GM23248 (cell line): Measurements from ENCODE around the gene SERPINB1. TPM values are rescaled to one million over a fixed set of nuclear protein-coding genes. Genes with fewer than 3 reads are reported as not detected.

Experiments used
- DNase-seq: peaks from one replicate; pipeline ENCODE4 v3.0.0-alpha.2; 2015
- H2AFZ ChIP-seq: fragments of 200-600 bp; sonication (generic); 2 replicates; pipeline ENCODE4 v1.6.1; 2016; ENCODE audit warnings: antibody characterized with exemption
- H3F3A ChIP-seq: fragments of 200-600 bp; sonication (generic); 2 replicates; pipeline ENCODE4 v1.6.1; 2016; ENCODE audit warnings: mild to moderate bottlenecking, antibody characterized with exemption, mixed run types; ENCODE audit not compliant: insufficient read depth
- H3K27ac ChIP-seq: fragments of 200-600 bp; sonication (generic); 2 replicates; pipeline ENCODE4 v1.5.1; 2016; ENCODE audit warnings: mild to moderate bottlenecking
- H3K27me3 ChIP-seq: fragments of 200-600 bp; sonication (generic); replicated peaks from 2 replicates; pipeline ENCODE4 v1.6.1; 2016; ENCODE audit warnings: mild to moderate bottlenecking; ENCODE audit not compliant: insufficient read depth
- H3K36me3 ChIP-seq: fragments of 200-600 bp; sonication (generic); 2 replicates; pipeline ENCODE4 v1.6.1; 2016; ENCODE audit warnings: low read depth, mild to moderate bottlenecking
- H3K4me1 ChIP-seq: fragments of 200-600 bp; sonication (generic); 2 replicates; pipeline ENCODE4 v1.6.1; 2016; ENCODE audit warnings: mild to moderate bottlenecking; ENCODE audit not compliant: insufficient read depth
- H3K4me2 ChIP-seq: fragments of 200-600 bp; sonication (generic); one replicate; pipeline ENCODE4 v1.6.1; 2016; ENCODE audit warnings: mild to moderate bottlenecking; ENCODE audit not compliant: unreplicated experiment
- H3K4me3 ChIP-seq: fragments of 200-600 bp; sonication (generic); 2 replicates; pipeline ENCODE4 v1.5.1; 2016; ENCODE audit warnings: mild to moderate bottlenecking
- H3K79me2 ChIP-seq: fragments of 200-600 bp; sonication (generic); 2 replicates; pipeline ENCODE4 v1.6.1; 2016; ENCODE audit warnings: mild to moderate bottlenecking; ENCODE audit not compliant: insufficient read depth
- H3K9ac ChIP-seq: fragments of 200-600 bp; sonication (generic); 2 replicates; pipeline ENCODE4 v1.6.1; 2016; ENCODE audit warnings: mild to moderate bottlenecking
- H3K9me2 ChIP-seq: fragments of 200-600 bp; sonication (generic); 2 replicates; pipeline ENCODE4 v1.6.1; 2016; ENCODE audit warnings: mixed run types, mild to moderate bottlenecking, moderate library complexity; ENCODE audit not compliant: insufficient read depth
- H3K9me3 ChIP-seq: fragments of 200-600 bp; sonication (generic); one replicate; pipeline ENCODE4 v1.6.1; 2017; ENCODE audit warnings: low read depth
- H4K20me1 ChIP-seq: fragments of 200-600 bp; sonication (generic); 2 replicates; pipeline ENCODE4 v1.6.0; 2016; ENCODE audit not compliant: insufficient read depth
- EZH2 ChIP-seq: fragments of 200-600 bp; sonication (generic); IDR thresholded peaks from 2 replicates; pipeline ENCODE4 v1.6.1; 2018; ENCODE audit warnings: antibody characterized with exemption, mild to moderate bottlenecking; ENCODE audit not compliant: insufficient read depth, poor library complexity, severe bottlenecking
- EZH2phosphoT487 ChIP-seq: fragments of 200-600 bp; sonication (generic); IDR thresholded peaks from 2 replicates; pipeline ENCODE4 v1.6.1; 2018; ENCODE audit warnings: antibody characterized with exemption, moderate library complexity, mild to moderate bottlenecking, low read depth; ENCODE audit not compliant: insufficient read depth
- WGBS, 2 experiments: methylation state at CpG; one replicate each; pipeline ENCODE4 v1.1.6; 2015 to 2017; ENCODE audit warnings: low lambda C conversion rate in 2 of 2, low coverage in 1 of 2; ENCODE audit errors: missing lambda C conversion rate in 2 of 2; 5-methylcytosine and 5-hydroxymethylcytosine counted together
- in situ Hi-C: fragments of 300-500 bp; cut with MboI; formaldehyde crosslinking; loops from 2 replicates; pipeline ENCODE4 v1.15.0; 2020
- polyA plus RNA-seq: library from polyadenylated mRNA; unstranded; fragments of >200 nt; fragmentation: Nextera tagmentation; extraction: Ambion mirVana; gene quantifications from 2 replicates; pipeline ENCODE4 v1.2.1, GENCODE V29; 2016
- total RNA-seq: library from RNA; depleted of rRNA; stranded (reverse); fragments of >200 nt; shearing (Covaris generic); gene quantifications from 2 replicates; pipeline ENCODE4 v1.2.3, GENCODE V29; 2014

Gene SERPINB1
- total and polyA plus RNA-seq, 2 experiments from 2014 or later, result 28.3 to 32.8 TPM

DNA sequence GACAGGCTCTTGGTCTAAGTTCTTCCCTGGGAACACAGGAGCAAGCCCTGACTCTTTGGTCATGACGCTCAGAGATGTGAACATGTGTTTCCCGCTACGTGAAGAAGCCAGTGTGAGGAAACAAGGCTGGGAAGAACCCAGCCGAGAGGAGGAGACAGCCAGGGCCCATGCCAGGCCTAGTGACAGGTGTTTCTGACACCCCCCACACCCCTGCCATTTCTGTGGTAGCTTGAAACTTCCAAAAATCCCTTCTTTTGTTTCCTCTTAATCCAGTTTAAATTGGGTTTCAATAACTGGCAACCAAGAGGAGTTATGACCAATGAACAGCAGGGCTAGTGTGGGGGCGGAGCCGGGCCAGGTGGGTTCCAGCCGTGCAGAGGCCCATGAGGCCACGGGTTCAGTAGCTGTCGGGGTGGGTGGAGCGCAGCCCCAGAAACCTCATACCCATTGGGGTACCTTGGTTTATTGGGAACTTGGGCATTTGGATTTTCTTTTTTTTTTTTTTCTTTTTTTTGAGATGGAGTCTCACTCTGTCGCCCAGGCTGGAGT is 43.0 kb downstream of the SERPINB1 start:
- no peaks in the 10 kb centered on the region for H3K9me2 ChIP-seq
- 74 to 75% methylated on average over 11 of the region's 11 CpGs for WGBS, 2 experiments
- in situ Hi-C loops, result no loop called here
- H3K4me1 ChIP-seq, result no peaks in the 10 kb centered on the region
- no peaks in the 10 kb centered on the region for H3K9me3 ChIP-seq
- H2AFZ ChIP-seq, result no peak overlapping the region
- H3K4me2 ChIP-seq, result no peak overlapping the region
- H3F3A ChIP-seq, result no peaks in the 10 kb centered on the region
- H3K27ac ChIP-seq, result no peak overlapping the region
- H3K36me3 ChIP-seq, result no peaks in the 10 kb centered on the region
- no peaks in the 10 kb centered on the region for H3K27me3 ChIP-seq
- no peaks in the 10 kb centered on the region for H4K20me1 ChIP-seq
- no peak for DNase-seq
- no peak overlapping the region for H3K4me3 ChIP-seq
- no peak overlapping the region for H3K9ac ChIP-seq
- TF ChIP-seq EZH2phosphoT487 (no peak), EZH2 (no peak)
- no peaks in the 10 kb centered on the region for H3K79me2 ChIP-seq

DNA sequence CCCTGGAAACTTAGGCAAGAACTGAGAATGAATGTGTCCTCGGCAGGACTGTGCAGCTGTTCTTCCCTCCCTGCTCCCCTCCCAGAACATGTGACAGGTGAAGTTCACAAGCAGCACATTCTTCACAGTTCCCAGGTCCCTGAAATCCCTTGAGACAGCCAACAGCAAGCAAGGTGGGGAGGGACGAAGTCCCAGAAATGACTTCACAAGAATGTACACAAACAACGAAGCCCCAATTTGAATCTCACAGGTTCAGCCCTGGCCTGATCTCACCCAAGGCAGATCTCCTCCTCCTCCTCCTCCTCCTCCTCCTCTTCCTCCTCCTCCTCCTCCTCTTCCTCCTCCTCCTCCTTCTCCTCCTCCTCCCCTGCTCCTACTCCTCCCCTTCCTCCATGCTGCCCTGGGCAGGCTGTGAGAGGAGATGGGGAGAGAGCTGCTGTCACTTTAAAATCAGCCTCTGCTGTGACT is 44.1 kb downstream of the SERPINB1 start:
- no peak for DNase-seq
- Histone ChIP-seq H3K9me3 (no peaks in the 10 kb centered on the region), H4K20me1 (no peaks in the 10 kb centered on the region), H3K4me3 (no peak overlapping the region), H3K79me2 (peaks cover 4% of the 10 kb centered on the region; the same call in 1 of the 2 replicates), H3K4me2 (no peak overlapping the region), H3K36me3 (no peaks in the 10 kb centered on the region), H2AFZ (no peak overlapping the region), H3K4me1 (no peaks in the 10 kb centered on the region), H3K9me2 (no peaks in the 10 kb centered on the region), H3F3A (no peaks in the 10 kb centered on the region), H3K27me3 (no peaks in the 10 kb centered on the region), H3K27ac (no peak overlapping the region), H3K9ac (no peak overlapping the region)
- WGBS, 2 experiments, result 77 to 87% methylated on average over 3 of the region's 3 CpGs
- in situ Hi-C loops, result no loop called here
- TF ChIP-seq EZH2 (no peak), EZH2phosphoT487 (no peak)

DNA sequence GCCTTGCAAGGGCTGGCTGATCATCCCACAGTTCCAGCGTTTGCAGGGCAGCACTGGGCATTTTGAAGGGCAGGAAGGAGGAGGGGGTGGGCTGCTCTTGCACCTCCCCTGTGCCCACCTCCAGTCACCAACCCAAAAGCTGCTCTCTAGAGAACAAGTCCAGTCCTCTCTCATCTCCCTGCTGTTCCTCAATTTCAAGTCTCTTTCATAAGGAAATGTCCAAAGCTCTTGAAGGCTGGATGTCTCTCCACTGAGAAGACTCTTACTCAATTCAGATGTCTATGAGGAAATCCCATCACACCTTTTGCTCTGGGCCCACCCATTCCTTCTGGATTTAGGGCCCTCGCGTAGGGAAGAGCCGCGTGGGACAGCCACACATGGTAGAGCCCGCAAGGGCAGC is 44.8 kb downstream of the SERPINB1 start:
- H4K20me1 ChIP-seq, result no peaks in the 10 kb centered on the region
- TF ChIP-seq EZH2phosphoT487 (no peak), EZH2 (no peak)
- no peaks in the 10 kb centered on the region for H3K27me3 ChIP-seq
- H2AFZ ChIP-seq, result no peak overlapping the region
- H3K9me2 ChIP-seq, result no peaks in the 10 kb centered on the region
- DNase-seq, result no peak
- peaks cover 12% of the 10 kb centered on the region for H3K79me2 ChIP-seq
- in situ Hi-C loops, result no loop called here
- WGBS, 2 experiments, result 81 to 83% methylated on average over 6 of the region's 6 CpGs
- H3F3A ChIP-seq, result 0 out of 2 replicates have a peak, but pooled peaks cover 6% of the 10 kb centered on the region
- no peaks in the 10 kb centered on the region for H3K36me3 ChIP-seq
- H3K9me3 ChIP-seq, result no peaks in the 10 kb centered on the region
- H3K9ac ChIP-seq, result no peak overlapping the region
- peaks cover 4% of the 10 kb centered on the region for H3K4me1 ChIP-seq
- H3K4me3 ChIP-seq, result no peak overlapping the region
- H3K4me2 ChIP-seq, result no peak overlapping the region
- no peak overlapping the region for H3K27ac ChIP-seq

DNA sequence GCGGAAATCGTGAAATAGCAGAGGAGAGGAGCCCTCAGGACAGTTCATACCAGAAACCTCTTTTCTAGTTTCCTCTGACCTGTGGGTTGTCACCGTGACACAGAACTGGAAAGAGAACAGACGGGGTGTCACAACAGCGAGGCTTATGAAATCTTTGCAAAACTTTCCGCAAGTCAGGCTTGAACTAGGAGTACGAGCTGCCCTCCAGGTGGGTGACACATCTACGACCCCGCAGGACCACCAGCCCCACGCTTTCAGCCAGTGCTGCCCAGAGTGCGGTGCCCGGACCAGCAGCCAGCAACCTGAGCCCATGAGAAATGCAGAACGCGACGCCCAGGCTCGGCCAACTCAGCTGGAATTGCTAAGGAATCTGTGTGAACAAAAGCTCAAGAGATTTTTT is 45.7 kb downstream of the SERPINB1 start:
- H3K4me2 ChIP-seq, result no peak overlapping the region
- TF ChIP-seq EZH2 (no peak), EZH2phosphoT487 (no peak)
- no peaks in the 10 kb centered on the region for H3K36me3 ChIP-seq
- H3K9me2 ChIP-seq, result no peaks in the 10 kb centered on the region
- peaks cover 13% of the 10 kb centered on the region; the same call in 1 of the 2 replicates for H3F3A ChIP-seq
- H3K27ac ChIP-seq, result no peak overlapping the region
- in situ Hi-C loops, result no loop called here
- no peak overlapping the region for H3K4me3 ChIP-seq
- no peaks in the 10 kb centered on the region for H3K9me3 ChIP-seq
- H3K4me1 ChIP-seq, result peaks cover 11% of the 10 kb centered on the region
- no peak for DNase-seq
- no peak overlapping the region for H3K9ac ChIP-seq
- H3K79me2 ChIP-seq, result peaks cover 12% of the 10 kb centered on the region
- no peaks in the 10 kb centered on the region for H3K27me3 ChIP-seq
- H4K20me1 ChIP-seq, result no peaks in the 10 kb centered on the region
- WGBS, 2 experiments, result 90 to 94% methylated on average over 16 of the region's 16 CpGs
- no peak overlapping the region for H2AFZ ChIP-seq

DNA sequence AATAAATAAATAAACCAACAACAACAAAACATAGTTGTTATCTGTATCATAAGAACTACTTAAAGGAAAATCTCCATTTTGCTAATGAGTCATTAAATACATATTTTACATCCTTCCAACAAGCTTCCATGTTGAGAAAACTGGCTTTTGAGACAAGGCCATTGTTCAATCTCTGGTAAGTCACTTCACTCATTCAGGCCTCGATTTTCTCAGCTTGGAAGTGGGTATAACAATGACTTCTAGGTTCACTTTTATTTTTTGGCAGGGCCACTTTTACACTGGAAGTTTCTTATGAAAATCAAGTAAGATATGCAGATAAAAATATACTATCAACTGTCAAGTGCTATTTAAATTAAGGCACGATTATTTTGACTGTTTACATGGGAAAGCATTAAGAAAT is 46.5 kb downstream of the SERPINB1 start:
- in situ Hi-C loops, result no loop called here

More for the DNA sequence above, 46.5 kb downstream of the SERPINB1 start:
- H3F3A ChIP-seq, result peaks cover 20% of the 10 kb centered on the region
- no peak overlapping the region for H3K9ac ChIP-seq
- H3K4me1 ChIP-seq, result peaks cover 19% of the 10 kb centered on the region
- H3K27me3 ChIP-seq, result no peaks in the 10 kb centered on the region
- no peak overlapping the region for H3K4me2 ChIP-seq
- peaks cover 12% of the 10 kb centered on the region for H3K79me2 ChIP-seq
- 94 to 96% methylated on average over 2 of the region's 2 CpGs for WGBS, 2 experiments
- H3K9me2 ChIP-seq, result no peaks in the 10 kb centered on the region
- no peaks in the 10 kb centered on the region for H3K36me3 ChIP-seq
- no peak for TF ChIP-seq EZH2
- TF ChIP-seq EZH2phosphoT487, result no peak
- H2AFZ ChIP-seq, result no peak overlapping the region
- no peaks in the 10 kb centered on the region for H3K9me3 ChIP-seq
- no peak for DNase-seq
- no peaks in the 10 kb centered on the region for H4K20me1 ChIP-seq
- H3K4me3 ChIP-seq, result no peak overlapping the region
- no peak overlapping the region for H3K27ac ChIP-seq
